HG03571 (cell line): ENCODE measurements around the gene PCDHGA2.
"Not testable (repeated sequence)": the region's sequence is repeated elsewhere in the genome, so short reads cannot be mapped to it uniquely, and the experiment has no call there.

Experiments used
- ATAC-seq: cut with Tn5 transposase; IDR thresholded peaks from one replicate; pipeline ENCODE4 v1.9.1; 2021; ENCODE audit not compliant: unreplicated experiment

The PCDHGA2 gene

GRCh38 chr5:141338538-141339306 lies at the start of gene PCDHGA2:
Gene PCDHGA2 (plus strand): TSS chr5:141338760.
- no peak for ATAC-seq

DNA sequence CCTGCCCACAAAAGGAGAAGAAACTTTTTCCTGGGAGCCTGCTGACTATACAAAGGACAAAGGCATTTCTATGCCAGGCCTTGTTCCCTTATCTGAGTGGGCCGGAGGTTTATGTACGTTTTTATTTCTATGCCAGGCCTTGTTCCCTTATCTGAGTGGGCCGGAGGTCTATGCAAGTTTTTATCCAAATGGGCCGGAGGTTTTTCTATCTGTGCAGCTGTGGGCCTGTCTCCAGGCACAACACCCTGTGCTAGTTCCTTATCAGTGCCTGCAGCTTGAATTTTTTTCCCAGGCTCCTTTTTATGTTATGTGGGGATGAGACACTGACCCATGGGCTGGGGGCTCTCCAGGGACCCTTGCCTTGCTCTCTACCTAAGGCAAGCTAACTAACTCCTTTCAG lies 40.2 kb upstream of the PCDHGA2 start:
- ATAC-seq = no peak

GRCh38 chr5:141303756-141304155 lies 34.8 kb upstream of the PCDHGA2 start, which contains the start of gene SLC25A2:
Gene SLC25A2 (minus strand): TSS chr5:141304049. CDS start chr5:141303865, 184 bp downstream.
- ATAC-seq = no peak

DNA sequence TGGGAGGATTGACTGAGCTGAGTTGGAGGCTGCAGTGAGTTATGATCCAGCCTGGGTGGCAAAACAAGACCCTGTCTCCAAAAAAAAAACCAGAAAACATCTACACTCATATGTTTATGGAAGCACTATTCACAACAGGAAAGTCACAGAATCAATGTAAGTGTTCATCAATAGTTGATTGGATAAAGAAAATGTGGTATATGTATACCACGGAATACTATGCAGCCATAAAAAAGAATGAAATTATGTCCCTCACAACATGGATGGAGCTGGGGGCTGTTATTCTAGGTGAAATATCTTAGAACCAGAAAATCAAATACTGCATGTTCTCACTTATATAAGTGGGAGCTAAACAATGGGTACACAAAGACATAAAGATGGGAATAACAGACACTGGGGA lies 31.9 kb upstream of the PCDHGA2 start:
- no peak for ATAC-seq

DNA sequence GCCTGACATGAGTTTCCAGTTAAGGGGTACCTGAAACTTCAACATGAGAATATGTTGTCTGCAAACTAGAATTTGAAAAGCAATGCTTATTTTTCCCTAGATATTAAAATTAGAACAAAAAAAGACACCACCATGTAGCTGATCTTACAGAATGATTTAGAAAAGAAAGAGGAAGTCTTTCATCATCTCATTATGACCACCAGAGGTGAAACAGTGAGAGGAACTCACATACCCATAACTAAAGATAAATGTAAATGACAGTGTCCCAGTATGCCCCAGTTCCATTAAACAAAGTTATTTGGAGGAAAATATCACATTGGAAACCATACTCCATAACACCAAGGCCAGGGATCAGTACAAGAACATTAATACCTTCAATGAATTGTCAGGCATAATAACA lies 24.8 kb upstream of the PCDHGA2 start:
- ATAC-seq = no peak

DNA sequence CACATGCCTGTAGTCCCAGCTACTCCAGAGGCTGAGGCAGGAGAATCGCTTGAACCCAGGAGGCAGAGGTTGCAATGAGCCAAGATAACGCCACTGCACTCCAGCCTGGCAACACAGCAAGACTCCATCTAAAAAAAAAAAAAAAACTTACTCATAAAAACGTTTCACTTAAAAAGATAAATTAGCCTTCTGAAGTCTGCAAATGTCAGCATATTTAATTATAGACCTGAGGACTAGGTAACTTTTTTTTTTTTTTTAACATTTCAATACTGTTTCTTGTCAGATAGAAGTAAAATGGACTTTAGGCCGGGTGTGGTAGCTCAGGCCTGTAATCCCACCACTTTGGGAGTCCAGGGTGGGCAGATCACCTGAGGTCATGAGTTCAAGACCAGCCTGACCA lies 21.6 kb upstream of the PCDHGA2 start:
- not testable (repeated sequence) for ATAC-seq

- ATAC-seq = no peak
Measured at GRCh38 chr5:141319202-141319601, 19.4 kb upstream of the PCDHGA2 start.

DNA sequence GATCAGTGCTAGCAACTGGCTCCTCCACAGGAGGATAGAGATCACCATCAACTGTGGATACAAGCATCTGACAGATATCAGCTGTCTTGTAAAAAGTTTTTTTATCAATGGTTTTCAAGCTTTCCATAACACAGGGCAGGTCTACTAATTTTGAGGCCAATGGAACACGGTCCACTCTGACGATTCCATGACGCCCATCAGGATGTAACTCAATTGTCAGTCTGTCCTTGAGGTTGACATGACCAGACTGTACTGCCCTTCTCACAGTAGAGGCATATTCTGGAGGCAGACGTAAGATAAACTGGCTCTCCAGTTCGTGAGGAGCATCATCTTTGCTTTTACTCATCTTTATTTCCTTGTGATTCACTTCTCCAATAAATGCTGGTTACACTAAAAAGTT lies 18.9 kb upstream of the PCDHGA2 start:
- ATAC-seq = no peak

- peak; percentile 92 for ATAC-seq
Measured at GRCh38 chr5:141320225-141321169, 18.1 kb upstream of the PCDHGA2 start, which contains the start of gene TAF7. Gene TAF7 (minus strand): TSS chr5:141320784. CDS start chr5:141320044, 740 bp downstream.

GRCh38 chr5:141322261-141322660 lies 16.3 kb upstream of the PCDHGA2 start:
- ATAC-seq = no peak

GRCh38 chr5:141326088-141326854 lies 12.3 kb upstream of the PCDHGA2 start:
- peak; percentile 66 for ATAC-seq

GRCh38 chr5:141328231-141328630 lies 10.3 kb upstream of the PCDHGA2 start:
- ATAC-seq = no peak

- ATAC-seq = no peak
Measured at GRCh38 chr5:141330299-141331080, 8.1 kb upstream of the PCDHGA2 start, which contains the start of gene PCDHGA1. Gene PCDHGA1 (plus strand): TSS chr5:141330514.

- not testable (repeated sequence) for ATAC-seq
Measured at GRCh38 chr5:141332571-141332970, 6.0 kb upstream of the PCDHGA2 start.

- not testable (repeated sequence) for ATAC-seq
Measured at GRCh38 chr5:141340781-141341354, 2.3 kb downstream of the PCDHGA2 start.

GRCh38 chr5:141342773-141343172 lies 4.2 kb downstream of the PCDHGA2 start:
- ATAC-seq = no peak

GRCh38 chr5:141343242-141343952 lies 4.8 kb downstream of the PCDHGA2 start, which contains the start of gene PCDHGA3:
Gene PCDHGA3 (plus strand): TSS chr5:141343829. CDS start chr5:141344034, 205 bp downstream.
- ATAC-seq = no peak

- ATAC-seq = no peak
Measured at GRCh38 chr5:141343953-141344463, 5.4 kb downstream of the PCDHGA2 start.

- no peak for ATAC-seq
Measured at GRCh38 chr5:141345327-141345726, 6.8 kb downstream of the PCDHGA2 start.
